ENCODE measurements around the gene GRPR.

DNA sequence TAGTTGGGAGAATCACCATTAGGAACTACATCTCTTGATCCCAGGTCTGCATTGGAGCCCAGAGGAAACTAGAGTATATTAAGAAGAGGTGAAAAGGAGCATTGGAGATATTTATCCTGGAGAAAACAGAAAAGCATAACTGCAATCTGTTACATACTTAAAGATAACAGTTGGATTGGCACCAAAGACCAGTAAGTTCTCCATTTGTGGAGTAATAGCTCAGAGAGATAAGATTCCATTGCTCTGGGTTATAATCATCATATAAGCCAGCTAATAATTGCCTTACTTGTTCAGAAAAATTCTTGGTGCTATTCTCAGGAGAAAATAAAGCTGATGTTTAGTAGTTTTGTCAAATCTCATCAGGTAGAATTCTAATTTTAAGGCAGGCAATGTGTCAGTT lies 20.6 kb downstream of the GRPR start:
- no peak for TF ChIP-seq CTCF (IDR thresholded peaks at IDR 0.05)
- no peak for TF ChIP-seq ZFX (IDR thresholded peaks at IDR 0.05; ENCODE audit: borderline replicate concordance)

Measured in 22Rv1 (cell line).